Ecto neural progenitor cell (in vitro differentiated cells): Measurements from ENCODE around the gene TENM3.

Experiments used
- DNase-seq: peaks from one replicate; pipeline ENCODE4 v3.0.0-alpha.2; 2018; ENCODE audit warnings: low spot score

The TENM3 gene

GRCh38 chr4:182453830-182454229 is 210.6 kb downstream of the TENM3 start:
- DNase-seq = no peak

GRCh38 chr4:182454440-182455013 is 211.3 kb downstream of the TENM3 start:
- DNase-seq = no peak

- no peak for DNase-seq
Observed at GRCh38 chr4:182465114-182465513, 221.9 kb downstream of the TENM3 start.

GRCh38 chr4:182465979-182466378 is 222.8 kb downstream of the TENM3 start:
- DNase-seq = no peak

- no peak for DNase-seq
Observed at GRCh38 chr4:182470215-182470614, 227.0 kb downstream of the TENM3 start.

GRCh38 chr4:182475539-182475938 is 232.3 kb downstream of the TENM3 start:
- DNase-seq = no peak

- no peak for DNase-seq
Observed at GRCh38 chr4:182478475-182478874, 235.3 kb downstream of the TENM3 start.

GRCh38 chr4:182483685-182484084 is 240.5 kb downstream of the TENM3 start:
- DNase-seq = no peak

GRCh38 chr4:182486881-182487280 is 243.7 kb downstream of the TENM3 start:
- no peak for DNase-seq

GRCh38 chr4:182488896-182489295 is 245.7 kb downstream of the TENM3 start:
- DNase-seq = no peak

- no peak for DNase-seq
Observed at GRCh38 chr4:182489607-182490006, 246.4 kb downstream of the TENM3 start.

- DNase-seq = no peak
Observed at GRCh38 chr4:182491719-182492118, 248.5 kb downstream of the TENM3 start.

GRCh38 chr4:182492423-182492822 is 249.2 kb downstream of the TENM3 start:
- DNase-seq = no peak

GRCh38 chr4:182493377-182493776 is 250.2 kb downstream of the TENM3 start:
- no peak for DNase-seq

GRCh38 chr4:182494103-182494502 is 250.9 kb downstream of the TENM3 start:
- DNase-seq = no peak

GRCh38 chr4:182495031-182495430 is 251.8 kb downstream of the TENM3 start:
- DNase-seq = no peak

GRCh38 chr4:182495645-182496385 is 252.6 kb downstream of the TENM3 start:
- no peak for DNase-seq

GRCh38 chr4:182496408-182496807 is 253.2 kb downstream of the TENM3 start:
- DNase-seq = no peak

- DNase-seq = no peak
Observed at GRCh38 chr4:182502064-182502463, 258.9 kb downstream of the TENM3 start.

GRCh38 chr4:182504463-182504862 is 261.3 kb downstream of the TENM3 start:
- DNase-seq = no peak

- no peak for DNase-seq
Observed at GRCh38 chr4:182507805-182508204, 264.6 kb downstream of the TENM3 start.

- DNase-seq = no peak
Observed at GRCh38 chr4:182510836-182511235, 267.6 kb downstream of the TENM3 start.

GRCh38 chr4:182513587-182514291 is 270.5 kb downstream of the TENM3 start:
- no peak for DNase-seq
